GM21737 (cell line): ENCODE measurements around the gene NR0B2.
"Not testable (repeated sequence)": the region's sequence is repeated elsewhere in the genome, so short reads cannot be mapped to it uniquely, and the experiment has no call there.

Experiments used
- ATAC-seq: cut with Tn5 transposase; IDR thresholded peaks from one replicate; pipeline ENCODE4 v1.9.1; 2021; ENCODE audit warnings: mild to moderate bottlenecking, moderate library complexity; ENCODE audit not compliant: unreplicated experiment

The NR0B2 gene

GRCh38 chr1:26913754-26914619, at the start of gene NR0B2:
NR0B2 (minus strand) TSS chr1:26913975; CDS start chr1:26913940, 35 bp downstream.
- ATAC-seq: no peak

GRCh38 chr1:26961826-26962225, 48.1 kb upstream of the NR0B2 start:
- no peak for ATAC-seq

- ATAC-seq: no peak
Observed at GRCh38 chr1:26960625-26960966, 46.8 kb upstream of the NR0B2 start.

GRCh38 chr1:26959722-26960624, 46.2 kb upstream of the NR0B2 start, which contains the start of gene KDF1:
KDF1 (minus strand) TSS chr1:26960468; CDS start chr1:26952380, 8,088 bp downstream.
- ATAC-seq: no peak

- no peak for ATAC-seq
Observed at GRCh38 chr1:26959270-26959669, 45.5 kb upstream of the NR0B2 start.

GRCh38 chr1:26957306-26957705, 43.5 kb upstream of the NR0B2 start:
- no peak for ATAC-seq

GRCh38 chr1:26956321-26956720, 42.5 kb upstream of the NR0B2 start:
- no peak for ATAC-seq

GRCh38 chr1:26953374-26953773, 39.6 kb upstream of the NR0B2 start:
- no peak for ATAC-seq

GRCh38 chr1:26951821-26952497, 38.2 kb upstream of the NR0B2 start:
- no peak for ATAC-seq

GRCh38 chr1:26951216-26951615, 37.4 kb upstream of the NR0B2 start:
- ATAC-seq: no peak

- no peak for ATAC-seq
Observed at GRCh38 chr1:26950602-26951001, 36.8 kb upstream of the NR0B2 start.

GRCh38 chr1:26949926-26950319, 36.1 kb upstream of the NR0B2 start:
- no peak for ATAC-seq

GRCh38 chr1:26949266-26949925, 35.6 kb upstream of the NR0B2 start:
- no peak for ATAC-seq

- ATAC-seq: not testable (repeated sequence)
Observed at GRCh38 chr1:26948725-26949057, 34.9 kb upstream of the NR0B2 start.

GRCh38 chr1:26946270-26946669, 32.5 kb upstream of the NR0B2 start:
- ATAC-seq: no peak

GRCh38 chr1:26945728-26946127, 32.0 kb upstream of the NR0B2 start:
- no peak for ATAC-seq

- no peak for ATAC-seq
Observed at GRCh38 chr1:26945138-26945537, 31.4 kb upstream of the NR0B2 start.

GRCh38 chr1:26942656-26943055, 28.9 kb upstream of the NR0B2 start:
- ATAC-seq: no peak

GRCh38 chr1:26941311-26941710, 27.5 kb upstream of the NR0B2 start:
- no peak for ATAC-seq

GRCh38 chr1:26938659-26939025, 24.9 kb upstream of the NR0B2 start:
- ATAC-seq: no peak
